K562 (cell line): ENCODE data around the gene BOLA1. TPM values are rescaled to one million over a fixed set of nuclear protein-coding genes. Genes with fewer than 3 reads are reported as not detected.

Experiments used
- ZNF318 ChIP-seq, 2 experiments: fragments of 450-650 bp; IDR thresholded peaks; 2 replicates each; pipeline ENCODE4 v1.6.1; 2016; ENCODE audit warnings: mild to moderate bottlenecking in 2 of 2, borderline replicate concordance in 1 of 2, low read depth in 1 of 2, moderate library complexity in 1 of 2
- polyA plus RNA-seq, 8 experiments: library from polyadenylated mRNA; depleted of rRNA in 4 of 8; stranded (reverse) in 5 of 8; unstranded in 3 of 8; fragments of >200 nt; fragmentation: Nextera tagmentation in 2 of 8; fragmentation: Illumina TruSeq in 1 of 8; extraction: Ambion mirVana in 2 of 8; extraction: Trizol in 1 of 8; gene quantifications; 2 replicates each; pipeline versions ENCODE4 v1.2.1 to v1.2.3, GENCODE V29; 2011 to 2014; ENCODE audit warnings: inconsistent platforms in 1 of 8, missing spikeins in 1 of 8
- total RNA-seq, 7 experiments: library from RNA; depleted of rRNA in 6 of 7; stranded (reverse); fragments of >200 nt in 6 of 7; fragmentation: Illumina TruSeq in 2 of 7; extraction: Trizol in 2 of 7; gene quantifications; 2 replicates each; pipeline versions ENCODE4 v1.2.1 to v1.2.3, GENCODE V29; 2011 to 2021; ENCODE audit warnings: low replicate concordance in 1 of 7

The BOLA1 gene
- total and polyA plus RNA-seq, 9 of the 15 experiments (the other 6 are each of a cell fraction or from before 2014, with no cell fraction given): 0.18 to 1.2 (median 0.40) TPM; not detected in 2

GRCh38 chr1:149884433-149885338 lies 14.7 kb upstream of the BOLA1 start (continued):
- 0 out of 4 replicates have a peak, but pooled peaks of 1 of the 2 experiments have one; percentile 64 for TF ChIP-seq ZNF318 (IDR thresholded peaks at IDR 0.05; ENCODE audit: borderline replicate concordance in 1 of 2, low read depth in 1 of 2)
